ENCODE data around the gene CNTNAP2. TPM values are rescaled to one million over a fixed set of nuclear protein-coding genes. Genes with fewer than 3 reads are reported as not detected.

The CNTNAP2 gene
- total and polyA plus RNA-seq, 8 donors: 0.09 to 1.1 (median 0.38) TPM

DNA sequence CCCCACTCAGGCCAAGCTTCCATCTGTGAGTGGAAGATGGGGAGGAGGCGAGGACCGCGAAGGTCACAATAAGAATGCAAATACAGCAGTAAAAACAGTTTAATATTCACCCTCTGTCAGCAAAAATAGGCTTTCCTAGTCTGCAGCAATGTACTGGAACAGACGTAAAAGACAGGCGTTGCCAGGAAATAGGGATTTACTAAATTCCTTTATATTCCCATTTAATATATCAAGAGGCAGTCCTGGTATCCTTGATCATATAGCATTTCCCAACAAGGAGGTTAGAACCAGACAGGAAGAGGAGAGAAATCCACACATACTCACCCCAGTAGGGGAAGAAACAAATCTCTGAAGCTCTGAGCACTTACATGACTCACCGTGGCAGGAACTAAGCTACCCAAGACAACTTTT lies 1419.1 kb downstream of the CNTNAP2 start:
- Histone ChIP-seq H3K4me1 (no peaks in the 10 kb centered on the region), H3K27me3 (no peaks in the 10 kb centered on the region), H3K9me3 (no peaks in the 10 kb centered on the region), H3K36me3 (no peaks in the 10 kb centered on the region), H3K4me3 (no peak overlapping the region), H3K27ac (no peak overlapping the region)
- DNase-seq (no peak), ATAC-seq (peak in 1 of 4 donors; percentile 22), FAIRE-seq (no peak)
- intact Hi-C loops (cut with DNase I): no loop called here
- 87 to 90% methylated on average over 6 of the region's 6 CpGs for WGBS, 2 donors
- TF ChIP-seq CTCF (IDR thresholded peaks at IDR 0.05): no peak

- no peak for FAIRE-seq
- no peak overlapping the region for H3K4me3 ChIP-seq
- H3K36me3 ChIP-seq: no peaks in the 10 kb centered on the region
- intact Hi-C loops (cut with DNase I): no loop called here
- H3K4me1 ChIP-seq: no peaks in the 10 kb centered on the region
- no peak for DNase-seq
- H3K27ac ChIP-seq: no peak overlapping the region
- WGBS, 2 donors: 14 to 24% methylated on average over 2 of the region's 2 CpGs
- H3K27me3 ChIP-seq: no peaks in the 10 kb centered on the region
- no peak for ATAC-seq
- TF ChIP-seq CTCF (IDR thresholded peaks at IDR 0.05): no peak
- H3K9me3 ChIP-seq: no peaks in the 10 kb centered on the region
Measured at GRCh38 chr7:147539685-147540084, 1423.1 kb downstream of the CNTNAP2 start.

- H3K4me3 ChIP-seq: no peak overlapping the region
- 76 to 86% methylated on average over 6 of the region's 6 CpGs for WGBS, 2 donors
- DNase-seq (no peak), ATAC-seq (no peak), FAIRE-seq (no peak)
- no peaks in the 10 kb centered on the region for H3K27me3 ChIP-seq
- no peak for TF ChIP-seq CTCF (IDR thresholded peaks at IDR 0.05)
- H3K36me3 ChIP-seq: no peaks in the 10 kb centered on the region
- H3K4me1 ChIP-seq: no peaks in the 10 kb centered on the region
- H3K9me3 ChIP-seq: no peaks in the 10 kb centered on the region
- H3K27ac ChIP-seq: no peak overlapping the region
- intact Hi-C loops (cut with DNase I): no loop called here
Measured at GRCh38 chr7:147540743-147541142, 1424.1 kb downstream of the CNTNAP2 start.

DNA sequence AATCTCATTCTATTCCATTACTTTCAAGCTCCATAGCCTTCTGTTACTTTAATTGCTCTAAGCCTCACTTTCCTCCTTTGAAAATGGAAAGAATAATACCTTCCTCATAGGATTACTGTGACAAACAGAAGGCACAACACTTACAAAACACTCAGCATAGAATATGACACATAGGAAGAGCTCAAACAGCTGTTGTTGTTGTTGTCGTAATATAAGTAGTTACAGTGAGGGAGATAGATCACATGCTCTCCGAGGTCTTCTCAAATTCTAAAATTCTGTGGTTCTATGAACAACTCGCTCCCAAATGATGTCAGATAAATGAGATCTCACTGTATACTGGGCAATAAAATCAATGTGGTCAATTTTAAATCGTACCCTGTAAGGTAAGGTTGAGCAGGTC lies 1424.7 kb downstream of the CNTNAP2 start:
- no peak for FAIRE-seq
- Histone ChIP-seq H3K27ac (no peak overlapping the region), H3K4me1 (no peaks in the 10 kb centered on the region), H3K4me3 (no peak overlapping the region), H3K9me3 (no peaks in the 10 kb centered on the region), H3K36me3 (no peaks in the 10 kb centered on the region), H3K27me3 (no peaks in the 10 kb centered on the region)
- intact Hi-C loops (cut with DNase I): no loop called here
- ATAC-seq: no peak
- no peak for DNase-seq
- 58 to 70% methylated on average over 4 of the region's 4 CpGs for WGBS, 2 donors
- TF ChIP-seq CTCF (IDR thresholded peaks at IDR 0.05): no peak

DNA sequence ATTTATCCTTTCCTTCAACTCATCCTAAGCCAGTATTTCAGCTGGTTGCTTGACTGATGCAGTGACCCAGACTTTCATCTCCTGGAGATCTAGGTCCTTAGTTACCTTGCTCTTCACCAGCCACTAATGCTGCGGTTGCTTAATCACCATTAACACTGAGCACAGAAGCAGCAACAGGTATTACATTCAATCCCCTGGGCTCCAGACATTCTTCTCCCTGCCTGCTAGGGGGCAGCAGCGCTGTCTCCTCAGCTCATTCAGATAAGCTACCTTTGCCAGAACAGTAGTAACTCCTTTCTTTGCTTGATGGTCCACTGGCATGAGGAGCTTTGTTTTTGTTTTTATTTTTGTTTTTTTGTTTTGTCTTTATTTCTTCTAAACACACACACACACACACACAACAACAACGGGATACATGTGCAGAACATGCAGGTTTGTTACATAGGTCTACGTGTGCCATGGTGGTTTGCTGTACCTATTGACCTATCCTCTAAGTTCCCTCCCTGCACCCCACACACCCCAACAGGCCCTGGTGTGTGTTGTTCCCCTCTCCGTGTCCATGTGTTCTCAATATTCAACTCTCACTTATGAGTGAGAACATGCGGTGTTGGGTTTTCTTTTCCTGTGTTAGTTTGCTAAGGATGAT lies 1430.8 kb downstream of the CNTNAP2 start:
- Histone ChIP-seq H3K4me1 (no peaks in the 10 kb centered on the region), H3K9me3 (no peaks in the 10 kb centered on the region), H3K27ac (no peak overlapping the region), H3K27me3 (no peaks in the 10 kb centered on the region), H3K36me3 (no peaks in the 10 kb centered on the region), H3K4me3 (no peak overlapping the region)
- FAIRE-seq: no peak
- DNase-seq: peak in 4 of 6 donors; percentile 15 to 48 (median 36)
- peak; percentile 43 to 88 (median 72) for ATAC-seq
- TF ChIP-seq CTCF (IDR thresholded peaks at IDR 0.05): peak in 3 of 4 donors; percentile 28 to 40 (median 32)
- intact Hi-C loops (cut with DNase I): no loop called here
- WGBS, 2 donors: 60 to 69% methylated on average over 6 of the region's 6 CpGs
